ENCODE measurements around the gene ZW10.

GRCh38 chr11:113722221-113722620, 51.3 kb downstream of the ZW10 start:
- no peak for TF ChIP-seq POLR2A (IDR thresholded peaks at IDR 0.05)
- TF ChIP-seq, protein P1, sequence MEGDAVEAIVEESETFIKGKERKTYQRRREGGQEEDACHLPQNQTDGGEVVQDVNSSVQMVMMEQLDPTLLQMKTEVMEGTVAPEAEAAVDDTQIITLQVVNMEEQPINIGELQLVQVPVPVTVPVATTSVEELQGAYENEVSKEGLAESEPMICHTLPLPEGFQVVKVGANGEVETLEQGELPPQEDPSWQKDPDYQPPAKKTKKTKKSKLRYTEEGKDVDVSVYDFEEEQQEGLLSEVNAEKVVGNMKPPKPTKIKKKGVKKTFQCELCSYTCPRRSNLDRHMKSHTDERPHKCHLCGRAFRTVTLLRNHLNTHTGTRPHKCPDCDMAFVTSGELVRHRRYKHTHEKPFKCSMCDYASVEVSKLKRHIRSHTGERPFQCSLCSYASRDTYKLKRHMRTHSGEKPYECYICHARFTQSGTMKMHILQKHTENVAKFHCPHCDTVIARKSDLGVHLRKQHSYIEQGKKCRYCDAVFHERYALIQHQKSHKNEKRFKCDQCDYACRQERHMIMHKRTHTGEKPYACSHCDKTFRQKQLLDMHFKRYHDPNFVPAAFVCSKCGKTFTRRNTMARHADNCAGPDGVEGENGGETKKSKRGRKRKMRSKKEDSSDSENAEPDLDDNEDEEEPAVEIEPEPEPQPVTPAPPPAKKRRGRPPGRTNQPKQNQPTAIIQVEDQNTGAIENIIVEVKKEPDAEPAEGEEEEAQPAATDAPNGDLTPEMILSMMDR (IDR thresholded peaks at IDR 0.05), result no peak
